ENCODE results near the gene C1orf167. TPM values are rescaled to one million over a fixed set of nuclear protein-coding genes. Genes with fewer than 3 reads are reported as not detected.

Gene C1orf167
- total RNA-seq, 3 donors from 2014 or later = 0.60 TPM; not detected in 2

- Histone ChIP-seq H3K4me3 (peak overlapping the region; percentile 54), H3K36me3 (ENCODE audit: low read depth) (no peaks in the 10 kb centered on the region), H3K4me1 (ENCODE audit: low read depth) (peaks cover 42% of the 10 kb centered on the region), H3K9me3 (no peaks in the 10 kb centered on the region)
- no peak for TF ChIP-seq CTCF (IDR thresholded peaks at IDR 0.05)
- DNase-seq (peak in 2 of 3 donors; percentile 48 to 56), ATAC-seq (peak; percentile 1)
- intact Hi-C loops (cut with DNase I, micrococcal nuclease) = no loop called here
Measured at GRCh38 chr1:11804666-11805421, 42.9 kb downstream of the C1orf167 start.

DNA sequence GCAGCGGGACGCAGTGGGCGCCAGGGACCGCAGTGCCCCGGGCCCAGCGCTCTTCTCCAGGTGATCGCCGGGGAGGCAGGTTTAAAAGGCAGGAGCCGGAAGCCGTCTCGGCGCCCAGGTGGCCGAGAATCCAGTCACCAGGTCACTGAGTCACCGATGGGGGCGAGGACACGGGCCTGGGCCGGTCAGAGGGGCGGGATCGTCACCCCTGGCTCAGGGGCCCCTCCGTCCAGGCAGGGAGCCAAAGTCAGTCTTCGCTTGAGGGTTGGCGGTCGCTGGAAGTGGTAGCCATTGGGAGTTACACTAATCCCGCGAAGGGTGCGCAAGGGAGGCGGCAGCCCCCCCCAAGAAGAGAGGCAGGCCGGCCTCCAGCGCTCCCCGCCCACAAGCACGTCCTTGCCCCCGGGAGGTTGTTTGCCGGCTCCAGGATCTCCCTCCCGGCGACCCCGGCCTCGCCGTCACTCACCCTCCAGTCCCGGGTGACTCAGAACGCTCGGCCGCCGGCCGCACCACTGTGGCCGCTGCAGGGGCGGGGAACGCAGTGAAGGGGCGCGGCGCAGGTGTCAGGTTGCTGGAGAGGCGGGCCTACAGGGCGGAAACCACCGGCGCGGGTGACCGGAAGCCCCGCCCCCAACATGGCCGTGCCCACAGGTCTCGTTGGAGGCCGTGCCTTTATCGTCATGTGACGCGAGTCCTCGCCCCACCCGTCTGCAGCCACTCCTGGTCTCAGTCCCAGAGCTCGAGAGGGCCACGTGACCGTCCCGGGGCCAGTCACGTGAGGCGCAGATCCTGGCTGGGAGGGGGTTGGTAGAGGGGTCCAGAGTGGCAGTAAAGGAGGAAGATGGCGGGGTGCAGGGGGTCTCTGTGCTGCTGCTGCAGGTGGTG lies 43.7 kb downstream of the C1orf167 start, which contains the start of the genes CLCN6 and MTHFR:
CLCN6 (plus strand) TSS at position 770 of the 885 bp plus-strand sequence; CDS start at position 842, 72 bp downstream.
MTHFR (minus strand) TSS at position 543 of the 885 bp plus-strand sequence. CDS start 2,848 bp downstream, outside the sequence.
- ATAC-seq = peak; percentile 89
- peak; percentile 99 to 100 (median 100) for DNase-seq
- intact Hi-C loops (cut with DNase I, micrococcal nuclease) = no loop called here
- Histone ChIP-seq H3K4me3 (peak within 1 kb of the TSS; percentile 54), H3K4me1 (ENCODE audit: low read depth) (peaks cover 42% of the 10 kb centered on the region), H3K9me3 (no peaks in the 10 kb centered on the region), H3K36me3 (ENCODE audit: low read depth) (no peaks in the 10 kb centered on the region)
- no peak for TF ChIP-seq CTCF (IDR thresholded peaks at IDR 0.05)

DNA sequence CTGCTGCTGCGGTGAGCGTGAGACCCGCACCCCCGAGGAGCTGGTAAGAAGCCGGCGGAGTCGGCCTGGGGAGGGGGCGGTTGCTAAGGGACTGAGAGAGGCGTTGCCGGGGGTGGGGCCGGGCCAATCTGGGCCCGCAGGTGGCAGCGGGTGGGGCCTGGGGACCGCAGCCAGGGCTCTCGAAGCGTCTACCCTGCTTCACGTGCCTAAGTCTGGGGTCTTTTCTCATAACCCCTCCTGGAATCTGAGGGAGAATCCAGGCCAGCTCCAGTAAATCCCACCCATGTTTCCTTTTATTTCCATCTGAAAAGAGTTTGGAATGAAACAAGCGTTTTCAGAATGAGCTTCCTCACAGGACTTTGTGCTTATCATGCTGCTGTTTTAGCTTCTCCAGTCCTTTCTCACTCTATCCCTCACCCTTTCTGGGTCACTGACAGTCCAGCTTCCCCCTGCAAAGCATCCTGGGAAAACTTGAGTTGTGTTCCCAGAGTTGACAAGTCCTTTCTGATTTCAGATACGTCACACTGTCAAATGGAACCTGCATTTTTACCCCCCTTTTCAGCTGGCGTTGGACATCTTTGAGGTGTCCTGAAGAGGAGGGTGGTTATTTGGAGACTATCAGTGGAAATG lies 44.4 kb downstream of the C1orf167 start:
- Histone ChIP-seq H3K4me3 (peak overlapping the region; percentile 37), H3K36me3 (ENCODE audit: low read depth) (no peaks in the 10 kb centered on the region), H3K9me3 (no peaks in the 10 kb centered on the region), H3K4me1 (ENCODE audit: low read depth) (peaks cover 42% of the 10 kb centered on the region)
- peak; percentile 64 for ATAC-seq
- no peak for TF ChIP-seq CTCF (IDR thresholded peaks at IDR 0.05)
- intact Hi-C loops (cut with DNase I, micrococcal nuclease) = no loop called here
- DNase-seq = peak in 1 of 3 donors; percentile 50

DNA sequence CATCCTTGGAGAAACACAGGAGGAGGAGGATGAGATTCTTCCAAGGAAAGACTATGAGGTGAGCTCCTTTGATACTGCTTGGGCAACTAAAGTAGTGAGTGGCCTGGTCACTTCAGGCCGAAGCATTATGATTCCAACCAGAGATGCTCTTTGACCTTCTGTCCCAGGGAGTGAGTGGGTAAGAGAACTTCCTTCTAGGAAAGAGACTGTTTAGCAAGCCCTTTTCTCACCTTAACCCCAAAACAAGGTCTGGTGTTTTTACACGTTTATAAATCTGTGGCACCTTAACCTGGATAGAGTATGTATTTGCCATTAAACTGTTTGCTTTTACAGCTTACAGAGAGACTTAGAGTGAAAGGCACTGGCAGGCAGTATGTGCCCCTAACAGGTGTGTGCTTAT lies 45.1 kb downstream of the C1orf167 start:
- no peak for ATAC-seq
- no peak for DNase-seq
- Histone ChIP-seq H3K9me3 (no peaks in the 10 kb centered on the region), H3K4me1 (ENCODE audit: low read depth) (peaks cover 40% of the 10 kb centered on the region), H3K4me3 (no peak overlapping the region), H3K36me3 (ENCODE audit: low read depth) (no peaks in the 10 kb centered on the region)
- intact Hi-C loops (cut with DNase I, micrococcal nuclease) = no loop called here
- no peak for TF ChIP-seq CTCF (IDR thresholded peaks at IDR 0.05)

GRCh38 chr1:11813021-11813420 lies 51.0 kb downstream of the C1orf167 start:
- peaks cover 9% of the 10 kb centered on the region for H3K36me3 ChIP-seq (ENCODE audit: low read depth)
- ATAC-seq = no peak
- intact Hi-C loops (cut with DNase I, micrococcal nuclease) = no loop called here
- H3K9me3 ChIP-seq = no peaks in the 10 kb centered on the region
- no peak overlapping the region for H3K4me3 ChIP-seq
- H3K4me1 ChIP-seq (ENCODE audit: low read depth) = no peaks in the 10 kb centered on the region
- no peak for DNase-seq
- TF ChIP-seq CTCF (IDR thresholded peaks at IDR 0.05) = no peak
